Tibial nerve (tissue), 4 donors: ENCODE results near the gene PEA15. TPM values are rescaled to one million over a fixed set of nuclear protein-coding genes. Genes with fewer than 3 reads are reported as not detected.

Experiments used
- DNase-seq, 2 donors: peaks; one replicate each; pipeline ENCODE4 v3.0.0-alpha.2; 2019; ENCODE audit warnings: low spot score in 2 of 2
- H3K27ac ChIP-seq, 4 donors: fragments of 200-600 bp; sonication (generic) in 3 of 4; one replicate each; pipeline ENCODE4 v1.5.1; 2017 to 2019; ENCODE audit warnings: mild to moderate bottlenecking in 1 of 4
- H3K27me3 ChIP-seq, 2 donors: fragments of 200-600 bp; sonication (generic) in 1 of 2; one replicate each; pipeline versions ENCODE4 v1.5.1 to v1.6.0; 2017 to 2019
- H3K36me3 ChIP-seq, 3 donors: fragments of 200-600 bp; sonication (generic); one replicate each; pipeline ENCODE4 v1.5.1; 2018 to 2019
- H3K4me1 ChIP-seq, 4 donors: fragments of 200-600 bp; sonication (generic) in 3 of 4; one replicate each; pipeline ENCODE4 v1.5.1; 2017 to 2019
- H3K4me3 ChIP-seq, 4 donors: fragments of 200-600 bp; sonication (generic) in 3 of 4; one replicate each; pipeline ENCODE4 v1.5.1; 2017 to 2019; ENCODE audit warnings: mild to moderate bottlenecking in 1 of 4, moderate library complexity in 1 of 4
- H3K9me3 ChIP-seq, 4 donors: fragments of 200-600 bp; sonication (generic) in 3 of 4; one replicate each; pipeline ENCODE4 v1.5.1; 2017 to 2019
- CTCF ChIP-seq, 5 experiments: fragments of 200-600 bp in 3 of 5; fragments of 450-650 bp in 2 of 5; sonication (generic) in 3 of 5; IDR thresholded peaks; one replicate each; pipeline ENCODE4 v1.5.1; 2016 to 2019; ENCODE audit warnings: antibody characterized with exemption in 5 of 5, mild to moderate bottlenecking in 3 of 5, moderate library complexity in 2 of 5
- EP300 ChIP-seq, 2 donors: sonication (generic); formaldehyde crosslinking; IDR thresholded peaks; one replicate each; pipeline ENCODE4 v1.6.1; 2017; ENCODE audit warnings: antibody characterized with exemption in 2 of 2, mild to moderate bottlenecking in 1 of 2
- POLR2A ChIP-seq, 2 donors: fragments of 450-650 bp; IDR thresholded peaks; one replicate each; pipeline ENCODE4 v1.6.1; 2017; ENCODE audit warnings: antibody characterized with exemption in 2 of 2, mild to moderate bottlenecking in 2 of 2, moderate library complexity in 2 of 2
- WGBS, 2 donors: methylation state at CpG; one replicate each; pipeline ENCODE4 v1.1.5; 2018; 5-methylcytosine and 5-hydroxymethylcytosine counted together
- total RNA-seq, 4 donors: library from RNA; depleted of rRNA; stranded (reverse); fragments of >200 nt; gene quantifications; one replicate each; pipeline ENCODE4 v1.1.0, GENCODE V29; 2016

The PEA15 gene
- total RNA-seq, 4 donors from 2014 or later = 144 to 154 (median 147) TPM

DNA sequence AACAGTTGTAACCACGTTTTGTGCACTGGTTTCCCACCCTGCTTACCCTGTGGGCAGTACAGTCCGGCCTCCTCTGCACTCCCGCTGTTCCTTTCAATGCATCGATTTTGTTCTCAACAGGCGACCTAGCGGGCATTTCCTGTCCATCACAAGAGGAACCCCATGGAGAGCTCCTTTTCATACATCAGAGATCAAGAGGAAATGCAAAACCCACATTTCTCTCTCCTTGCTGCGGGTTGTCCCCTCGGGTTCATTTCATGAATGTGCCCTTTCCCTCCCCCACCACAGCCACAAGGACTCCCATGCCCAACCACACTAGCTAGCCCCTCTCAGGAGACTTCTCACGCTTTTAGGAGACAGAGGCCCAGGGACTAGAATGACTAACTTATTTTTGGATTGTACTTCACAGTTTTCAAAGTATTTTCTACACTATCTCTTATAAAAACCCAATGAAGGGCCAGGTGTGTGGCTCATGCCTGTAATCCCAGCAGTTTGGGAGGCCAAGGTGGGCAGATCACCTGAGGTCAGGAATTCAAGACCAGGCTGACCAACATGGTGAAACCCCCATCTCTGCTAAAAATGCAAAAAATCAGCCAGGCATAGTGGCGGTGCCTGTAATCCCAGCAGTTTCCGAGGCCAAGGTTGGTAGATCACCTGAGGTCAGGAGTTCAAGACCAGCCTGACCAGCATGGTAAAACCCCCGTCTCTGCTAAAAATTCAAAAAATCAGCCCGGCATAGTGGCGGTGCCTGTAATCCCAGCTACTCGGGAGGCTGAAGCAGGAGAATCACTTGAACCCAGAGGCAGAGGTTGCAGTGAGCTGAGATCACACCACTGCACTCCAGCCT is 35.4 kb upstream of the PEA15 start:
- 53 to 58% methylated on average over 15 of the region's 15 CpGs for WGBS, 2 donors
- Histone ChIP-seq H3K9me3 (no peaks in the 10 kb centered on the region), H3K36me3 (no peaks in the 10 kb centered on the region), H3K4me1 (peaks cover 0 to 6% (median 0%) of the 10 kb centered on the region in 4 donors), H3K27me3 (no peaks in the 10 kb centered on the region), H3K27ac (no peak overlapping the region), H3K4me3 (no peak overlapping the region)
- DNase-seq = no peak
- TF ChIP-seq EP300 (IDR thresholded peaks at IDR 0.05) (no peak), POLR2A (IDR thresholded peaks at IDR 0.05) (no peak), CTCF (IDR thresholded peaks at IDR 0.05) (no peak)

GRCh38 chr1:160171354-160171753 is 33.8 kb upstream of the PEA15 start:
- H3K27ac ChIP-seq = no peak overlapping the region
- TF ChIP-seq EP300 (IDR thresholded peaks at IDR 0.05) (no peak), CTCF (IDR thresholded peaks at IDR 0.05) (no peak), POLR2A (IDR thresholded peaks at IDR 0.05) (no peak)
- H3K4me1 ChIP-seq = peaks cover 0 to 6% (median 0%) of the 10 kb centered on the region in 4 donors
- WGBS, 2 donors = 91 to 92% methylated on average over 4 of the region's 4 CpGs
- no peak for DNase-seq
- no peak overlapping the region for H3K4me3 ChIP-seq
- no peaks in the 10 kb centered on the region for H3K27me3 ChIP-seq
- no peaks in the 10 kb centered on the region for H3K36me3 ChIP-seq
- H3K9me3 ChIP-seq = no peaks in the 10 kb centered on the region

DNA sequence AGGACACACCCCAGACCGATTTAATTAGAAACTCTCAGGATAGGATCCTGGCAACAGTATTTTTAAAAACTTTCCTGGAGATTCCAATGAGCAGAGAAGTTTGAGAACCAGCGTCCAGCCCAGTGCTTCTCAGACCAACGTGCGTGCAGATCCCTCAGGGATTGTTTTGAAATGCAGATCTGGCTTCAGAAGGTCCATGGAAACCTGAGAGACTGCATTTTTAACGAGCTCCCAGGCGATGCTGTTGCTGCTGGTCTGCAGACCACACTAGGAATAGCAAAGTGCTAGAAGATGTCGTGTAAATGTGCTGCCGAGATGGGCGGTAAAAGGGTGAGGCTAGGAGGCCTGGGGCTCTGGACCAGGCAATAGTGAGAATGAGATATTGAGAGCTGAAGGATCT is 33.2 kb upstream of the PEA15 start:
- no peak for DNase-seq
- no peak overlapping the region for H3K27ac ChIP-seq
- peaks cover 0 to 6% (median 0%) of the 10 kb centered on the region in 4 donors for H3K4me1 ChIP-seq
- no peaks in the 10 kb centered on the region for H3K9me3 ChIP-seq
- no peak overlapping the region for H3K4me3 ChIP-seq
- no peaks in the 10 kb centered on the region for H3K36me3 ChIP-seq
- no peaks in the 10 kb centered on the region for H3K27me3 ChIP-seq
- 59 to 64% methylated on average over 9 of the region's 9 CpGs for WGBS, 2 donors
- no peak for TF ChIP-seq CTCF (IDR thresholded peaks at IDR 0.05)
- TF ChIP-seq POLR2A (IDR thresholded peaks at IDR 0.05) = no peak
- no peak for TF ChIP-seq EP300 (IDR thresholded peaks at IDR 0.05)

- no peaks in the 10 kb centered on the region for H3K27me3 ChIP-seq
- no peak overlapping the region for H3K4me3 ChIP-seq
- H3K4me1 ChIP-seq = no peaks in the 10 kb centered on the region
- no peaks in the 10 kb centered on the region for H3K9me3 ChIP-seq
- TF ChIP-seq POLR2A (IDR thresholded peaks at IDR 0.05) (no peak), CTCF (IDR thresholded peaks at IDR 0.05) (no peak), EP300 (IDR thresholded peaks at IDR 0.05) (no peak)
- WGBS, 2 donors = 93 to 100% methylated on average over 2 of the region's 2 CpGs
- H3K36me3 ChIP-seq = no peaks in the 10 kb centered on the region
- DNase-seq = no peak
- no peak overlapping the region for H3K27ac ChIP-seq
Measured at GRCh38 chr1:160177231-160177630, 28.0 kb upstream of the PEA15 start.

DNA sequence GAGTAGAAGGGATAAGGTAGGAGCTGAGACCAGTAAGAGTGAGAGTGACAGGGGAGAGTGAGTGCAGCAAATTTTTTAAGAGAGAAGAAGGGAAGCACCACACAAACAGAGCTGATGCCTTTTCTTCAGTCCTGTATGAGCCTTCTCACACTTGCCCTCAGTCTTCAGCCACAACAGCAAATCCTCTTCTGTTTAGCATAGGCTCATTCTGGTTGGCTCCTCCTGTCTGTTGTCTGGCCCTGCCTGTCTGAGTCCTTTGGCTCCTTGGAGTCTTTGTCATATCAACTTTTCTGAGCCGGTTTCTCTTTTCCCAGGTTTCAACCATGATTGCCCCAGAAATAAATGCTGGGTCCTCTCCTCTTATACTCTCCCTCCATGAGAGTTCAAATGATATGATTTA is 27.5 kb upstream of the PEA15 start:
- Histone ChIP-seq H3K36me3 (no peaks in the 10 kb centered on the region), H3K4me3 (no peak overlapping the region), H3K9me3 (no peaks in the 10 kb centered on the region), H3K27ac (no peak overlapping the region), H3K27me3 (no peaks in the 10 kb centered on the region), H3K4me1 (no peaks in the 10 kb centered on the region)
- WGBS, 2 donors = 86 to 96% methylated on average over 1 of the region's 1 CpG
- no peak for DNase-seq
- TF ChIP-seq CTCF (IDR thresholded peaks at IDR 0.05) (no peak), POLR2A (IDR thresholded peaks at IDR 0.05) (no peak), EP300 (IDR thresholded peaks at IDR 0.05) (no peak)
